Endodermal cell (in vitro differentiated cells): ENCODE data around the gene RPL13A. TPM values are rescaled to one million over a fixed set of nuclear protein-coding genes. Genes with fewer than 3 reads are reported as not detected.
"Not testable (repeated sequence)": the region's sequence is repeated elsewhere in the genome, so short reads cannot be mapped to it uniquely, and the experiment has no call there.

ENCODE experiments used
- DNase-seq: peaks from one replicate; pipeline ENCODE4 v3.0.0-alpha.2; 2017
- H3K27ac ChIP-seq: 2 replicates; pipeline ENCODE4 v1.5.1; 2013; ENCODE audit warnings: mild to moderate bottlenecking, low read depth, low read length, moderate library complexity
- H3K27me3 ChIP-seq: 2 replicates; pipeline ENCODE4 v1.6.1; 2013; ENCODE audit warnings: mild to moderate bottlenecking, low read length, moderate library complexity; ENCODE audit not compliant: insufficient read depth, control insufficient read depth, poor library complexity, severe bottlenecking
- H3K36me3 ChIP-seq: 2 replicates; pipeline ENCODE4 v1.7.0; 2013; ENCODE audit warnings: mild to moderate bottlenecking, low read length, moderate library complexity; ENCODE audit not compliant: control insufficient read depth, insufficient read depth
- H3K4me1 ChIP-seq: one replicate; pipeline ENCODE4 v1.7.0; 2013; ENCODE audit warnings: low read length; ENCODE audit not compliant: control insufficient read depth, insufficient read depth
- H3K4me3 ChIP-seq: 2 replicates; pipeline ENCODE4 v1.5.1; 2013; ENCODE audit warnings: mild to moderate bottlenecking, low read length, moderate library complexity
- H3K9ac ChIP-seq: 2 replicates; pipeline ENCODE4 v1.6.1; 2013; ENCODE audit warnings: mild to moderate bottlenecking, low read length, moderate library complexity; ENCODE audit not compliant: poor library complexity, severe bottlenecking; ENCODE audit errors: extremely low read depth
- H3K9me3 ChIP-seq: 2 replicates; pipeline ENCODE4 v1.6.1; 2013; ENCODE audit warnings: mild to moderate bottlenecking, low read length, moderate library complexity; ENCODE audit not compliant: control insufficient read depth
- H3K27ac Mint-ChIP-seq: 2 replicates; pipeline ENCODE4 v1.8.0; 2020; ENCODE audit warnings: mixed read lengths
- H3K27me3 Mint-ChIP-seq: 2 replicates; pipeline ENCODE4 v1.8.0; 2021; ENCODE audit warnings: mild to moderate bottlenecking, mixed read lengths; ENCODE audit not compliant: insufficient read depth
- H3K36me3 Mint-ChIP-seq: 2 replicates; pipeline ENCODE4 v1.8.0; 2020; ENCODE audit warnings: low read depth, mixed read lengths
- H3K4me1 Mint-ChIP-seq: 2 replicates; pipeline ENCODE4 v1.8.0; 2020; ENCODE audit warnings: mixed read lengths
- H3K4me3 Mint-ChIP-seq: 2 replicates; pipeline ENCODE4 v1.8.0; 2020; ENCODE audit warnings: mild to moderate bottlenecking, moderate library complexity, mixed read lengths
- H3K9me3 Mint-ChIP-seq: 2 replicates; pipeline ENCODE4 v1.8.0; 2020; ENCODE audit warnings: mild to moderate bottlenecking, mixed read lengths
- CTCF ChIP-seq: fragments of 200-600 bp; sonication (generic); conservative IDR thresholded peaks from 2 replicates; pipeline ENCODE4 v1.5.0; 2021; ENCODE audit warnings: antibody characterized with exemption, mild to moderate bottlenecking
- WGBS, 2 experiments: methylation state at CpG; one replicate each; pipeline versions ENCODE4 v1.1.5 to v1.1.7; 2013; ENCODE audit warnings: missing lambda C conversion rate in 2 of 2, mixed read lengths in 1 of 2; ENCODE audit not compliant: insufficient coverage in 1 of 2, insufficient read length in 1 of 2; 5-methylcytosine and 5-hydroxymethylcytosine counted together
- total RNA-seq, 2 donors: library from RNA; stranded (reverse); fragmentation: NEBNext Ultra II Directional in 1 of 2; extraction: Animal tissue kit (Norgen Biotek cat#: 25700) in 1 of 2; gene quantifications; 2 replicates in 1 of 2; 3 replicates in 1 of 2; pipeline ENCODE4 v1.2.1, GENCODE V29; 2021

Gene RPL13A
- total RNA-seq, 2 donors from 2014 or later, result 2,434 to 3,023 TPM

GRCh38 chr19:49470615-49470978, 16.8 kb upstream of the RPL13A start:
- peaks cover 24% of the 10 kb centered on the region for H3K36me3 ChIP-seq
- peaks cover 11% of the 10 kb centered on the region for H3K27me3 ChIP-seq
- H3K4me3 ChIP-seq, result no peak overlapping the region
- no peak overlapping the region for H3K27ac ChIP-seq
- DNase-seq, result no peak
- H3K9ac ChIP-seq, result no peak overlapping the region
- H3K4me1 ChIP-seq, result no peaks in the 10 kb centered on the region
- no peak overlapping the region for H3K4me3 Mint-ChIP-seq
- no peaks in the 10 kb centered on the region for H3K4me1 Mint-ChIP-seq
- H3K36me3 Mint-ChIP-seq, result peaks cover 21% of the 10 kb centered on the region
- no peaks in the 10 kb centered on the region for H3K9me3 Mint-ChIP-seq
- no peaks in the 10 kb centered on the region for H3K9me3 ChIP-seq
- no peak for TF ChIP-seq CTCF
- H3K27me3 Mint-ChIP-seq, result peaks cover 12% of the 10 kb centered on the region
- 91 to 96% methylated on average over 5 to 8 of the region's 8 CpGs for WGBS, 2 experiments
- H3K27ac Mint-ChIP-seq, result no peak overlapping the region

- Histone ChIP-seq H3K27me3 (peaks cover 11% of the 10 kb centered on the region), H3K9me3 (no peaks in the 10 kb centered on the region), H3K36me3 (peaks cover 12% of the 10 kb centered on the region), H3K4me3 (no peak overlapping the region), H3K9ac (no peak overlapping the region), H3K27ac (no peak overlapping the region), H3K4me1 (no peaks in the 10 kb centered on the region)
- H3K27me3 Mint-ChIP-seq, result peaks cover 16% of the 10 kb centered on the region
- H3K36me3 Mint-ChIP-seq, result peaks cover 16% of the 10 kb centered on the region
- H3K4me3 Mint-ChIP-seq, result no peak overlapping the region
- WGBS, 2 experiments, result 89 to 95% methylated on average over 9 of the region's 9 CpGs
- H3K4me1 Mint-ChIP-seq, result peaks cover 3% of the 10 kb centered on the region
- no peak overlapping the region for H3K27ac Mint-ChIP-seq
- no peak for DNase-seq
- no peak for TF ChIP-seq CTCF
- no peaks in the 10 kb centered on the region for H3K9me3 Mint-ChIP-seq
Measured at GRCh38 chr19:49472936-49473335, 14.5 kb upstream of the RPL13A start.

GRCh38 chr19:49473501-49473867, 13.9 kb upstream of the RPL13A start:
- not testable (repeated sequence) for DNase-seq, H3K27ac Mint-ChIP-seq, H3K4me3 Mint-ChIP-seq, H3K27ac ChIP-seq, H3K9ac ChIP-seq, H3K9me3 ChIP-seq, H3K9me3 Mint-ChIP-seq, H3K4me1 Mint-ChIP-seq, H3K4me1 ChIP-seq, H3K4me3 ChIP-seq
- peaks cover 11% of the 10 kb centered on the region for H3K27me3 ChIP-seq
- 75 to 88% methylated on average over 8 to 9 of the region's 9 CpGs for WGBS, 2 experiments
- H3K36me3 ChIP-seq, result peaks cover 12% of the 10 kb centered on the region
- Mint-ChIP-seq H3K36me3 (peaks cover 16% of the 10 kb centered on the region), H3K27me3 (peaks cover 16% of the 10 kb centered on the region)

GRCh38 chr19:49473868-49474541, 13.4 kb upstream of the RPL13A start, which contains the start of gene FLT3LG:
Gene FLT3LG (plus strand): TSS chr19:49474215. CDS start chr19:49474640, 425 bp downstream.
- H3K36me3 Mint-ChIP-seq, result peaks cover 13% of the 10 kb centered on the region
- no peak within 1 kb of the TSS for H3K27ac ChIP-seq
- H3K4me1 Mint-ChIP-seq, result peaks cover 5% of the 10 kb centered on the region
- peaks cover 11% of the 10 kb centered on the region for H3K27me3 ChIP-seq
- DNase-seq, result peak; percentile 83
- WGBS, 2 experiments, result 28 to 29% methylated on average over 13 to 33 of the region's 33 CpGs
- peak; percentile 99 for TF ChIP-seq CTCF
- peaks cover 12% of the 10 kb centered on the region for H3K36me3 ChIP-seq
- no peaks in the 10 kb centered on the region for H3K9me3 ChIP-seq
- H3K9ac ChIP-seq, result no peak within 1 kb of the TSS
- H3K27ac Mint-ChIP-seq, result no peak within 1 kb of the TSS
- no peak within 1 kb of the TSS for H3K4me3 ChIP-seq
- H3K4me3 Mint-ChIP-seq, result peak within 1 kb of the TSS; percentile 21
- H3K27me3 Mint-ChIP-seq, result peaks cover 16% of the 10 kb centered on the region
- H3K4me1 ChIP-seq, result no peaks in the 10 kb centered on the region
- peaks cover 2% of the 10 kb centered on the region for H3K9me3 Mint-ChIP-seq
